NCI-H146 treated with DMSO at 0.1 percent for 48 hours (cell line): Measurements from ENCODE around the gene CAB39L.

ENCODE experiments used
- DNase-seq: peaks from one replicate; lab custom pipeline; 2025; ENCODE audit not compliant: unreplicated experiment; lab: John Stamatoyannopoulos, UW

Gene CAB39L

DNA sequence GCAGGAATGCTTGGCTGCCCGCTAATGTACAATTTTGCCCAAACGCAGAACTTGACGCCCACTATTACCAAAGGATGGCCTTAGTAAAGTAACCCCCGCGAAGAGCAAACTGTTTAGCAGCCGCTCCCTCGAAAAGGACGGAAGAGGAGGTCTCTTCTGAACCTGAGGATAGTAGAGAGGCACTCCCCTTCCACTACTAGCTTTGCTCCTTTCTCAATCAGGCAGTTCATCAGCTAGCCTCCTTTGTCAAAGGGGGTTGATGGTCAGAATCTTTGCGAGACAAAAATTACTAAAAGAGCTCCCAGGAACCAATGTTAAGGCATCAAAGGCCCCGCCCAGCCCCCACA lies 534 bp downstream of the CAB39L start:
- DNase-seq: peak; percentile 46

DNA sequence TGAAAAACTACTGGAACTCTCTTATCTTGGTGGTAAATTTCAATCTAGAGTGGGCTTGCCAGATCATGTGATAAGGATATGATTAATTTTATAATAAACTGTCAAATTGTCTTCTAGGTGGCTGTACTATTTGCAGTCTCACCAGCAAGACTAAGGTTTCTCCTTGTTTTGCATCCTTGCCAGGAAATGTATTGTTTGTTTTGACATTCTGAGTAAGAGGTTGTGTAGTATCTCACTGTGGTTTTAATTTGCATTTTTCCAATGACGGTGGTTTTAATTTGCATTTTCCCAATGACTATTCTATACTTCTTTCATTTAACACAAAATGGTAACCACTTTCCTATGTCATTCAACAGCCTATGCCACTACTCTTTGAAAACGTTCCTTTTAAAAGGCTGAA lies 2.0 kb downstream of the CAB39L start:
- no peak for DNase-seq

DNA sequence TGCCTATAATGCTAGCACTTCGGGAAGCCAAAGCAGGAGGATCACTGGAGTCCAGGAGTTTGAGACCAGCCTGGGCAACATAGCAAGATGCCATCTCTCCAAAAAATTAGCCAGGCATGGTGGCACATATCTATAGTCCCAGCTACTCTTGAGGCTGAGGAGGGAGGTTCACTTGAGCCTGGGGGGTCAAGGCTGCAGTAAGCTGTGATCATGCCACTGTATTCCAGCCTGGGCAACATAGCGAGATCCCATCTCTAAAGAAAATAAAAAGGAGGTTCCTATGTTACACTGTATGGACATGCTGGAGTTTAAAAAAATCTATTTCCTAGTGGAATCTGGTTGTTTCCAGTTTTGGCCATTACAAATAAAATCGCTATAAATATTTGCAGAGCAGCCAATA lies 2.6 kb downstream of the CAB39L start:
- no peak for DNase-seq

DNA sequence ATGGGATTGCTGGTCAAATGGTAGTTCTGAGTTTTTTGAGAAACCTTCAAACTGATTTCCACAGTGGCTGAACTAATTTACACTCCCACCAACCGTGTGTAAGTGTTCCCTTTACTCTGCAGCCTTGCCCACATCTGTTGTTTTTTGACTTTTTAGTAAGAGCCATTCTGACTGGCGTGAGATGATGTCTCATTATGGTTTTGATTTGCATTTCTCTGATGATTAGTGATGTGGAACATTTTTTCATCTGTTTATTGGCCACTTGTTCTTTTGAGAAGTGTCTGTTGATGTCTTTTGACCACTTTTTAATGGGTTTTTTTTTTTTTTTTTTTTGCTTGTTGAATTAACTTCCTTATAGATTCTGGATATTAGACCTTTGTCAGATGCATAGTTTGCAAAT lies 4.3 kb downstream of the CAB39L start:
- DNase-seq: no peak

DNA sequence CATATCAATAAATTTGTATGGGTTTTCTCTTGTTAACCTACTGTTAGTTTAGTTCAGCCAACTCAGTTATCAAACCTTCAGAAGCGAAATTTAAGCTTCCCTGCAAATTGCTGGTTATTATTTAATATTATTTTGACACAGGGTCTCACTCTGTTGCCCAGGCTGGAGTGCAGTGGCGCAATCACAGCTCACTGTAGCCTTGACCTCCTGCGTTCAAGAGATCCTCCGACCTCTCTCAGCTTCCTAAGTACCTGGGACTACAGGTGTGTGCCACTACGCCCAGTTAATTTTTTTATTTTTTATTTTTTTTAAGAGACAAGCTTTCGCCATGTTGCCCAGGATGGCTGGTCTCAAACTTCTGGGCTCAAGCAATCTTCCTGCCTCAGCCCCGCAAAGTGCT lies 6.2 kb downstream of the CAB39L start:
- no peak for DNase-seq

DNA sequence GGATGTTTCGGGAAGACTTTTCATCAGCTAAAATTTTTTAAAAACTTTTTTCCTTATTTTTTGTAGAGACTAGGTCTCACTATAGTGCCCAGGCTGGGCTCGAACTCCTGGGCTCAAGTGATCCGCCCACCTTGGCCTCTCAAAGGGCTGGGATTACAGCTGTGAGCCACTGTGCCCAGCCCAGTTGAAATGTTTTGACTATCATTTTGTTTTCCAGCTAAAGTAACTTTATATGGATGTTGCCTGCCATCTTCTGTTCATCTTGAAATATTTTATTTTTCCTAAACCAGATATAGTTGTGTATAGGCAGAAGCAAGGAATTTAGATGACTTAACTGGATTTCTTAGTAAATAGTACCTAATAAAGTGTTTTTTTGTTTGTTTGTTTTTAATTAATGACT lies 7.0 kb downstream of the CAB39L start:
- no peak for DNase-seq

DNA sequence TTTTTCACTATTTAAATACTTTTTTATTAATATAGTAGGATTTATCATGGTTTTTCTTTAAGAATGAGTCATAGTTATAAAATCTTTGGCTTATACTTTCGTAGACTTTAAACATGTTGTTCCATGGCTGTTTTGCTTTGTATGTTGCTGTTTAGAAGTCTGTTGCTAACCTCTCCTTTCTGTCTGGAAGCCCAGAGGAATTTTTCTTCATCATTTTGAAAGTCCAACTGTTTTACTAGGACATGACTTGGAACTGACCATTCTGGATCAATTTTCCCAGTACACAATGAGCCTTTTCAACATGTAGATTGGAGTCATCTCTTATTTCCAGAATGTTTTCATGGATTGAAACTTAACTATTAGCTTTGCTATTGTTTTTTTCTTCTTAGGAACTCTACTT lies 7.9 kb downstream of the CAB39L start:
- DNase-seq: no peak

DNA sequence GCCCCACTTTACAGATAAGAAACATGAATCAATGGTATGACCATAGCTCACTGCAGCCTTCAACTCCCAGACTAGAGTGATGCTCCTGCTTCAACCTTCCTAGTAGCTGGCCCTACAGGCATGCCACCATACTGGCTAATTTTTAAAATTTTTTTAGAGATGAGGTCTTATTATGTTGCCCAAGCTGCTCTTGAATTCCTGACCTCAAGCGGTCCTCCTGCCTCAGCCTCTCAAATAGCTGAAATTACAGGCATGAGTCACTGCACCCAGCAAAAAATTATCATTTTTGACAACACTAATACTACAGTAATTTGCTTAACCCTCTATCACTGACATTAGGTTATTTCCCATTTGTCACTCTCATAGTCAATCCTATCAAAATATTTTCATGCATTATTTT lies 14.7 kb downstream of the CAB39L start:
- DNase-seq: no peak

DNA sequence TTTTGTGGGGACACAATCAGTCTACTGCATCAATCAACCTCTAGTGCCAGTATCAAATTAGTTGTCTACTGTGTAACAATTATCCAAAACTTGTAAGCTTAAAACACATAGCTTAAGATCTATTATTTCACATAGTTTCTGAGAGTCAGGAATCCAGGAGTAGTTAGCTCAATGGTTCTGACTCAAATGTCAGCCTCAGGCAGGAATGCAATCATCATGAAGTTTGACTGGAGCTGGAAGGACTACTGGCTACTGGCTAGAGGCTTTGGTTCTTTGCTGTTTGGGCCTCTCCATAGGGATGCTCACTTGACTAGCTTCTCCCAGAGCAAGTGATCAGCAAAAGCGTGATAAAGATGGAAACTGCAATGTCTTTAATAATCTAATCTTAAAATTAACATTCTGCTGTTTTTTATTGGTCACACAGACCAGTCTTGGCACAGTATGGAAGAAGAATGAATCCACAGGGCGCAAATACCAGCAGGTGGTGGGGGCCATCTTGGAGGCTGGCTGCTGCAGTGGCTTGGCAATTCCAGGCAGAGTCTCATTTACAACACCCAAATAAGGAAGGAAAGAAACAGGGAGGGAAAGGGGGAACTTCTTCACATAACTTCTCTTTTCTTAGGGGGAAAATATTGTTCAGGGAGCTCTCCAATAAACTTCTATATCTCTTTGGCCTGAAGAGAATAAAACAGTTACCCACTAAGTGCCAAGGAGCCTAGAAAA lies 15.7 kb downstream of the CAB39L start:
- no peak for DNase-seq

DNA sequence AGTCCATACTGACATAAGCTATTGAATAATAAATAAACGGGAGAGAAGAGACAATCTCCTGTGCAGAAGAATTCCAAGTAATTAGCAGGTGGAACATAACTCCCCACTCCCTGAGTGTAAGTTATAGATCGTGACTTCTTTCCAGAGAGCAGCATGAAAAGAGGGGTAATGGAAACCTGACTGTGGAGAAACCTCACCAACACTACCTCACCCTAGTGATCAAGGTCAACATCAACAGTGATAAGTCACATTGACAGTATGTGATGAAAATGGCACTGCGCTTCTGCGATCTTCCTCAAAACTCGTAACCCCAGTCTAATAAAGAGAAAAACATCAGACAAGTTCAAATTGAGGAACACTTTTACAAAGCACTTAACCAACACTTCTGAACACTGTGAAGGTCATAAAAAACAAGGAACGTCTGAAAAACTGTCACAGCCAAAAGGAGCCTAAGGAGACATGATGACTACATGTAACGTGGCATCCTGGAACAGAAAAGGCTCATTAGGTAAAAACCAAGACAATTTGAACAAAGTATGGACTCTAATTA lies 19.8 kb downstream of the CAB39L start:
- DNase-seq: no peak

DNA sequence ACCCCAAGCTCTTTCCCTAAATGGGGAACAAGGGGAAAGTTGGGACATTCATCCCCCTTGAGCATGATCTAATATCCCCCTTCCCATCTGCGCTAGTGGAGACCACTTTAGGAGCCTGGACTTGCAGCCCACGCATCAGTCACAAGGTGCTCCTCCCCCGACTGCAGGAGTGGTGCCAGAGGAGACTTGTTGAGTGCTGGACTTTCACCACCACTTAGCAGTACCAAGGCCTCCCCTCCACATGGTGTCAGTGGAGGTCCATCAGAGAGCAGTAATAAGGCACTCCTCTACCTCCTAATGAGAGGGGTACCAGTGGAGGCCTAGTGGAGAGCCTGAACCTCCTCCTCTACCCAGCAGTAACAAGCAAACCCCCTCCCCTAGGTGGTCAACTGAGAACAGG lies 22.5 kb downstream of the CAB39L start:
- peak; percentile 20 for DNase-seq

DNA sequence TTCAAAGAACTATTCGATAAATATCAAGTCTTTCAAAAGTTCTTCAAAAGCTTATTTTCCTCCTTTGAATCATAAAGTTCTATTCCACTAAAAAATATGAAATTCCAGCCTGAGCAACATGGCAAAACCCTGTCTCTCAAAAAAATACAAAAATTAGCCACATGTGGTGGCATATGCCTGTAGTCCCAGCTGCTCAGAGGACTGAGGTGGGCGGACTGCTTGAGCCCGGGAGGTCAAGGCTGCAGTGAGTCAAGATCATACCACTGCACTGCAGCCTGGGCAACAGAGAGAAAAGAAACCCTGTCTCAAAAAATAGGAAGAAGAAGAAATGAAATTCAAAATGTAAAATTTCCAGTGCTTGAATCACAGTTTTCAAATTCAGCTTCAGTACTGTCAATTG lies 24.6 kb downstream of the CAB39L start:
- no peak for DNase-seq

DNA sequence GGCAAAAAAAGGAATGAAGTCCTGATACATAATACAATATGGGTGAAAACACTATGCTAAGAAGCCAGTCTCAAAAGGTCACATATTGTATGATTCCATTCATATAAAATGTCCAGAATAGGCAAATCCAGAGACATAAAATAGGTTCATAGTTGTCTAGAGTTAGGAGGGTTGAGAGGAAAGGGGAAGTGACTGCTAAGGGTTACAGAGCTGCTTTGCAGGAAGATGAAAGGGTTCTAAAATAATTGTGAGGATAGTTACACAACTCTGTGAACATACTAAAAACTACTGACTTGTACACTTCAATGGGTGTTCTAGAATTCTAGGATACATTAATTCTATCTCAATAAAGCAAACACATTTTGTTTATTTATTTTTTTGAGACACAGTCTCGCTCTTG lies 25.7 kb downstream of the CAB39L start:
- no peak for DNase-seq

DNA sequence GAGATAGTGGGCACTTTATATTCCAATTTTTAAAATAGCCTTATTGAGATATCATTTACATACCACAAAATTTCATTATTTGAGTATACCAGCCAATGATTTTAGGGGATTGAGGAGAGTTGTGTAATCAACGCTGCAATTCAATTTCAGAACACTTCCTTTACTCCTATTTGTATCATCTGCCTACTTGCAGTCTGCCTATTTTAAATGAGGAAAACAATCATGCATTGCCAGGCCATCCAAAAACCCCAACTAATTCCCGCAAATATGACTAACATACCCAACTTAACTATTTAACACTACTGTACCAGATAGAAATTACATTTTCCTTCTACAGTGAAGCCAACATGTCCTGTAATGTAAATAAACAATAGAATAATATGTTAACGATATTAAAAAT lies 26.7 kb downstream of the CAB39L start:
- DNase-seq: no peak

DNA sequence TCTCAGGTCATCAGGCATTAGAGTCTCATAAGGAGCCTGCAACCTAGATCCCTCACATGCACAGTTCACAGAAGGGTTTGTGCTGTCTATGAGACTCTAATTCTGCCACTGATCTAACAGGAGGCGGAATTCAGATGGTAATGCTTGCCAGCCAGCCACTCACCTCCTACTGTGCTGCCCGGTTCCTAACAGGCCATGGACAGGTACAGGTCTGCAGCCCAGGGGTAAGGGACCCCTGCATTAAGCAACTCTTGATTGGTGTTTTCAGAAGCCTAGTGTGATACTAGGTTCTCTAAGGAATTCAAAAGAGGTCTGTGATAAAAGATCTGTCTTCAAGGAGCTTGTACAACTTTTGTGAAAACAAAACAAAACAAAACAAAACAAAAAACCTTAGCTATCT lies 31.1 kb downstream of the CAB39L start:
- no peak for DNase-seq

DNA sequence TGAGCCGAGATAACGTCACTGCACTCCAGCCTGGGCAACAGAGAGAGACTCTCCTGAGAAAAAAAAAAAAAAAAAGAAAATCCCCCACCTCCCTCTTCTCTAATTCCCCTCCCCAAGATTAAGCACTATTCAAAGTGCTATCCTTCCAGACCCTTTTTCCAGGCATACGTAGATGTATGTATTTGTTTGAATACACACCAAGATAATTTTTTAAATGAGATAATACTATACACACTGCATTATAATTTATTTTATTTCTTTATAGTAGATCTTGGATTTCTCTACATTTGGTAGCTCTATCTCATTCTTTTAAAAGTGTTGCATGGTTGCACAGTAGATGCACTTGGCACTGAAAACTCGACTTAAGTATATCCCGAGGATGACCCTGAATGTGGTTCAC lies 32.5 kb downstream of the CAB39L start:
- DNase-seq: no peak

DNA sequence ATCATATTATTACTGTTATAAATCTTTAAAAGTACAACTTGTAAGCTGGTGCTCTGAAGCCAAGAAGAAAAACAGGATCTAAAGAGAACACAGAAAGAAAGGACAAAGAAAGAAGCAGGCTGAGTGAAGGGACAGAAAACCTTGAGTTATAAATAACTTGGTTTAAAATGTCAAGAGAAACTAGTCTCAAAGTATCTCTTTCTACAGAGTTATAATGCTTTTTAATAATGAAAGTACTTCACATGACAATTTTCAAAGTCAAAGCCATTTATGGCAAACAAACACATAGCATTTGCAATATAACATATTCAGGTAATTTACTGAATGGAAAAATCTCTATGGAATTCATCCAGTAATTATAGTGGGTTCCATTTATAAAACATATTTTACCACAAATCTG lies 33.4 kb downstream of the CAB39L start:
- no peak for DNase-seq

DNA sequence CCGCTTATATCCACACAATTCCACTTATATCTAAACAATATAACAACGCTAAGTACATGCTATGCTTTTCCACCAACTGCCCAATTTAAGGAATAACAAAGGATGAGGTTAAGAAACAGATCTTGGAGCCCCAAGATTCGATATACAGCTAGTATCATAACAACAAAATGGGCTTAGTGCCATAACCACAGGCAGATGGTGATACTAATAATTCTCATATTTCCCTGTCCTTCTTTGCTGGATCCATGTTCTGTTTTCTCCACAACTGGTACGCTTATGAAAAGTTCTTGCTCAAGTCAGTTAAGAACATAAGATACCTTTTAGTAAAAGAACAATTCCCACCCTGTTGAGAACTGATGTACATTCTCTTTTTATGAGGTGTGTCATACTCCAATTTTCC lies 33.9 kb downstream of the CAB39L start:
- DNase-seq: no peak

DNA sequence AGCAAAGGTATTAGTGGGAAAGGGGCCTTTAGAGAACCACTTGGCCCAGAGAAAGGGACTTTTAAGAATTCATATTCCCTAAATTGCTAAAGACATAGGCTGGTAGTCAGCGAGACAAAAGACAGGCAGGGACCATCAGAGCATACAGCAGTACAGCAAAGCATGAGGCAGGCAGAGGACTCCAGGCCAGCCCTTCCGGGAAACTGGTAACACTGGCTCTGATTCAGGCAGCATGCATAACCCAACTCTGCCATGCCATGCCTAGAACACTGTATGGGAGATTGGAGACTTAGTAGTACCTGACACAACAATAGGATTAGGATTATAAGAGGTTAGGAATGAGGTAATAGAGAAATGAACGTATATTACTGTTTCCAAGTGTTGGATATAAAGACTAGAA lies 34.9 kb downstream of the CAB39L start:
- no peak for DNase-seq

DNA sequence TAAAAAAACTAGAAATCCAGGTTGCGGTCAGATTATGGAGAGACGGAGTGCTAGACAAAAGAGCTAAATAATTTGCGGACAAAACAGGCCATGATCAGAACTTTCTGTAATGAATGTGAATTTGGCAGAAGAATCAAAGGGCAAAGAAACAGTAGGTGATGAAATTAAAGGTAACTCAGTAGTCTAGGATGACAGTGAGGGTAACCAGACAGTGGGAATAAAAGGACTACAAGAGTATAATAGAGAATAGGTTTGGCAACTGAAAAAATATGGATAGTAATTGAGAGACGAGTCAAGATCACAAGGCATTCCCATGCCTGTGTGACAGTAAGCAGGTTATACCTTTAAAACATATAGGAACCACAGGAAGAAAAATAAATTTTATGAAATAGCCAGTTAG lies 35.9 kb downstream of the CAB39L start:
- no peak for DNase-seq

DNA sequence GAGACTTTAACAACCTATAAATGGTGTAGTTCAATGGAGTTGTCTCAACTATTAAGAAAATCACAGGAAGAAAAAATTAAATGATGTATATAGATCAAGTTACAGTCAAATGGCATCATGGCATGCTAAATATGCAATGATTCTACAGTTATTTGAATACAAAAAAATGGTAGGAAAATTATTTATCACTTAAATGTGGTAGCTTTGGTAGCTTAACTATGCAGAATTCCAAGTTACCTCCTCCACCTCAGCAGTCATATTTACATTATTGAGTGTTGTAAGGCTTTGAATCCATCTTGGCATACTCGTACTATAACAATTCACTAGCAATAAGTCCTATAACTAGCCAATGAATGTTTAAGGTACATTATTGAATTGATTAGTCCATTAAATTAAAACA lies 36.8 kb downstream of the CAB39L start:
- no peak for DNase-seq

DNA sequence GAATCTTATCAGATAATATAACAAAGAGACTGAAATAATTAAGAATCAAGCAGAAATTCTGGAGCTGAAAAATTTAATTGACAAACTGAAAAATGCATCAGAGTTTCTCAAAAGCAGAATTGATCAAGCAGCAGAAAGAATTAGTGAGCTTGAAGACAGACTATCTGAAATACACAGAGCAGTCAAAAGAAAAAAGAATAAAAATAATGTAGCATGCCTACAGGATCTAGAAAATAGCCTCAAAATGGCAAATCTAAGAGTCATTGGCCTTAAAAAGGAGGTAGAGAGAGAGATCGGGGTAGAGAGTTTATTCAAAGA lies 39.2 kb downstream of the CAB39L start:
- no peak for DNase-seq

DNA sequence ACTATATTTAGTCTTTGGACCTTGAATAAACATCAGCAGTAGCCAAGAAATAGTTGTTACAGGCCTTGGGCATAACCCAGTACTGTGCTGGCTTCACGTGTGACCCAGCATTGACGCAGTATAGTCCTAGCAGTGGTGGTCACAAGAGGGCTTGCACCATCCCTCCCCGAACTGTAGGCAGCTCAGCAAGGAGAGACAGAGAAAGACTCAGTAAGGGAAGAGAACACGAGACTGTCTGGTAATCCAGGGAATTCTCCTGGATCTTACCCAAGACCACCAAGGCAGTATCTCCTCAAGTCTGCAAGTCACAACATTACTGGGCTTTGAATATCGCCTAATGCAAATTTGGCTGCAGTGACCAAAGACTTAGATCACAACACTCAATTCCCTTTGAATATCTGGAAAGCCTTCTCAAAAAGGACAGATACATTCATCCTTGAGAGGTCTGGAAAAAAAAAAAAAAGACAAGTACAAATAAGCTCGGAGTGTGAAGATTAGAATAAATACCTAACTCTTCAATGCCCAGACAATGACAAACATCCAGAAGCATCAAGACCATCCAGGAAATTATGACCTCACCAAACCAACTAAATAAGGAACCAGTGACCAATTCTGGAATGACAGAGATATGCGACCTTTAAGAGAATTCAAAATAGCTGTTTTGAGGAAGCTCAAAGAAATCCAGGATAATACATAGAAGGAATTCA lies 39.7 kb downstream of the CAB39L start:
- DNase-seq: no peak
